Fibroblast of villous mesenchyme (primary cell): ENCODE measurements around the gene TESMIN. TPM values are rescaled to one million over a fixed set of nuclear protein-coding genes. Genes with fewer than 3 reads are reported as not detected.

Experiments
- DNase-seq: peaks from one replicate; pipeline ENCODE4 v3.0.0-alpha.2; 2010; ENCODE audit warnings: low read depth
- H3K4me3 ChIP-seq: 2 replicates; pipeline ENCODE4 v1.5.1; 2011; ENCODE audit warnings: low read depth, mild to moderate bottlenecking, low read length
- CTCF ChIP-seq: IDR thresholded peaks from 2 replicates; pipeline ENCODE4 v1.5.1; 2012; ENCODE audit warnings: low read depth, mild to moderate bottlenecking, low read length; ENCODE audit not compliant: insufficient read depth
- total RNA-seq: library from RNA; depleted of rRNA; stranded (reverse); fragments of >200 nt; gene quantifications from 2 replicates; pipeline ENCODE4 v1.2.3, GENCODE V29; 2012

Gene TESMIN
- total RNA-seq, 1 donor, result 2.6 TPM

- no peak for TF ChIP-seq CTCF
- no peak overlapping the region for H3K4me3 ChIP-seq
- no peak for DNase-seq
Observed at GRCh38 chr11:68687986-68688385, 63.3 kb downstream of the TESMIN start.

GRCh38 chr11:68687311-68687710 is 64.0 kb downstream of the TESMIN start:
- no peak for TF ChIP-seq CTCF
- H3K4me3 ChIP-seq, result no peak overlapping the region
- DNase-seq, result no peak

- no peak for TF ChIP-seq CTCF
- no peak for DNase-seq
- no peak overlapping the region for H3K4me3 ChIP-seq
Observed at GRCh38 chr11:68686486-68686885, 64.8 kb downstream of the TESMIN start.

- DNase-seq, result no peak
- no peak overlapping the region for H3K4me3 ChIP-seq
- no peak for TF ChIP-seq CTCF
Observed at GRCh38 chr11:68685656-68686380, 65.5 kb downstream of the TESMIN start.

GRCh38 chr11:68684385-68685356 is 66.6 kb downstream of the TESMIN start, which contains the start of gene GAL:
TSS of gene GAL (plus strand) at chr11:68684544. CDS start at chr11:68684924, 380 bp downstream.
- no peak for DNase-seq
- peak within 1 kb of the TSS; percentile 46 for H3K4me3 ChIP-seq
- no peak for TF ChIP-seq CTCF

- TF ChIP-seq CTCF, result no peak
- H3K4me3 ChIP-seq, result peak overlapping the region; percentile 23
- no peak for DNase-seq
Observed at GRCh38 chr11:68683536-68684384, 67.6 kb downstream of the TESMIN start.
